PC-9 (cell line): ENCODE measurements around the gene SRSF11. TPM values are rescaled to one million over a fixed set of nuclear protein-coding genes. Genes with fewer than 3 reads are reported as not detected.

Source experiments
- BruUV-seq: library from RNA; stranded (reverse); fragments of 400-500 nt; replicated peaks from 2 replicates; lab custom pipeline; 2021; lab: Mats Ljungman, UMichigan
- CTCF ChIA-PET: fragments of 300-600 bp; sonication (Branson Sonifier 250); formaldehyde crosslinking; loops from one replicate; lab custom pipeline; 2022; ENCODE audit warnings: antibody characterized with exemption; lab: Charles Lee
- POLR2A ChIA-PET: fragments of 300-600 bp; sonication (Branson Sonifier 250); formaldehyde crosslinking; loops from one replicate; lab custom pipeline; 2022; ENCODE audit warnings: antibody characterized with exemption; ENCODE audit not compliant: unreplicated experiment; lab: Charles Lee
- DNase-seq, 2 experiments: peaks; one replicate each; pipeline versions ENCODE4 v3.0.0 to v3.0.0-alpha.2; 2015 to 2022; ENCODE audit warnings: mixed read lengths in 1 of 2
- H2AFZ ChIP-seq: fragments of 200-600 bp; sonication (generic); 2 replicates; pipeline ENCODE4 v1.8.1; 2017; ENCODE audit warnings: antibody characterized with exemption
- H3F3A ChIP-seq: fragments of 200-600 bp; sonication (generic); 2 replicates; pipeline ENCODE4 v1.8.1; 2017; ENCODE audit warnings: antibody characterized with exemption, mild to moderate bottlenecking, low read depth; ENCODE audit not compliant: insufficient read depth
- H3K27ac ChIP-seq: fragments of 200-600 bp; sonication (generic); 2 replicates; pipeline ENCODE4 v1.6.1; 2016; ENCODE audit warnings: mixed run types
- H3K27me3 ChIP-seq: fragments of 200-600 bp; sonication (generic); 2 replicates; pipeline ENCODE4 v1.6.1; 2016; ENCODE audit warnings: low read depth, mixed run types; ENCODE audit not compliant: insufficient read depth
- H3K36me3 ChIP-seq: fragments of 200-600 bp; sonication (generic); 2 replicates; pipeline ENCODE4 v1.6.1; 2016; ENCODE audit warnings: low read depth, mixed run types
- H3K4me1 ChIP-seq: fragments of 200-600 bp; sonication (generic); replicated peaks from 2 replicates; pipeline ENCODE4 v1.6.1; 2016; ENCODE audit warnings: mixed run types; ENCODE audit not compliant: insufficient read depth
- H3K4me2 ChIP-seq: fragments of 200-600 bp; sonication (generic); 2 replicates; pipeline ENCODE4 v1.6.1; 2017; ENCODE audit warnings: mixed run types
- H3K4me3 ChIP-seq: fragments of 200-600 bp; sonication (generic); 2 replicates; pipeline ENCODE4 v1.6.1; 2016; ENCODE audit warnings: mixed run types
- H3K79me2 ChIP-seq: fragments of 200-600 bp; sonication (generic); 2 replicates; pipeline ENCODE4 v1.6.1; 2017; ENCODE audit warnings: low read depth, mixed run types
- H3K9me2 ChIP-seq: fragments of 200-600 bp; sonication (generic); 2 replicates; pipeline ENCODE4 v1.8.1; 2017; ENCODE audit warnings: mild to moderate bottlenecking; ENCODE audit not compliant: insufficient read depth
- H3K9me3 ChIP-seq: fragments of 200-600 bp; sonication (generic); 2 replicates; pipeline ENCODE4 v1.8.1; 2016; ENCODE audit warnings: low read depth; ENCODE audit not compliant: insufficient read depth
- H4K20me1 ChIP-seq: fragments of 200-600 bp; sonication (generic); 2 replicates; pipeline ENCODE4 v1.8.1; 2017; ENCODE audit not compliant: insufficient read depth
- EZH2 ChIP-seq: fragments of 200-600 bp; sonication (generic); IDR thresholded peaks from 2 replicates; pipeline ENCODE4 v1.8.0; 2017; ENCODE audit warnings: antibody characterized with exemption, low read depth
- intact Hi-C: fragments of 100-400 bp; cut with micrococcal nuclease; formaldehyde crosslinking; loops from one replicate; pipeline ENCODE4 v1.10.0; 2022; ENCODE audit not compliant: unreplicated experiment
- total RNA-seq: library from RNA; stranded (reverse); gene quantifications from 2 replicates; pipeline ENCODE4 v1.2.3, GENCODE V29; 2021
- TF ChIP-seq, protein P1 (sequence below): fragments of 200-600 bp; sonication (generic); conservative IDR thresholded peaks from 2 replicates; pipeline ENCODE4 v1.6.1; 2017; ENCODE audit warnings: mixed run types, antibody characterized with exemption, mild to moderate bottlenecking, moderate library complexity

SRSF11 gene
- total RNA-seq, 1 experiment from 2014 or later = 199 TPM

DNA sequence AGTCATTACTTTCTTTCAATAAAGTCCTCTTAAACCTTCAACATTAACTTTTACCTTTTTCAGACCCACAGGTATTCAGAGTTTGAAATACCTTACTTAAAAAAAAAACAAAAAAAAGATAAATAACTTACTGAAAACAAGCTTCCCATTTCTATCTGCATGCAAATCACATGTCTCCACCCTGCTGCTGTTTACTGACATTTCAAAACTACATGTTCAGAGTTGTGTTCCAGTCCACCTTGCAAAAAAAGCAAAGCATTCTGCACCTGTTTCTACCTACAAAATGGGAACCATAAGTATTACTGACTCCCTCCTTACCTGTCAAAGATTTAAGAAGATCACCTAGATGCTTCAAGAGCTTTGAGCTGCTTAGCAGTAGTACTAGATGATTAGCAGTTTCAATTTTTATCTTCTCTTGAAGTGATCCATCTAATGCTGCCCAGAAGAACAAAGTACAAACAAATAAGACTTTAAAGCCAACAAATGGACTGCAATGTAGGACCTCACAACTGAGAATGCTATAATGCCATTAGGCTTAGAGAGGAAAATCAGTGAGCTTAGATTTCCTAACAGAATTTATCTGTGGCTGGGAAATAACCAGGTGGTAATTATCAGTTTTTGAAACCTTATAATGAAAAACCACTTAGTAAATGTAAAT lies 72.1 kb downstream of the SRSF11 start:
- Histone ChIP-seq H3K79me2 (no peaks in the 10 kb centered on the region), H2AFZ (no peak overlapping the region), H3K9me2 (no peaks in the 10 kb centered on the region), H3K4me1 (no peaks in the 10 kb centered on the region), H3K36me3 (peaks cover 19% of the 10 kb centered on the region; the same call in 1 of the 2 replicates), H3K4me3 (no peak overlapping the region), H4K20me1 (peaks cover 9% of the 10 kb centered on the region), H3K9me3 (no peaks in the 10 kb centered on the region), H3K27me3 (no peaks in the 10 kb centered on the region), H3K4me2 (no peak overlapping the region), H3K27ac (no peak overlapping the region), H3F3A (0 out of 2 replicates have a peak, but pooled peaks cover 5% of the 10 kb centered on the region)
- BruUV-seq = no TSS peak
- intact Hi-C loops = no loop called here
- TF ChIP-seq, protein P1, sequence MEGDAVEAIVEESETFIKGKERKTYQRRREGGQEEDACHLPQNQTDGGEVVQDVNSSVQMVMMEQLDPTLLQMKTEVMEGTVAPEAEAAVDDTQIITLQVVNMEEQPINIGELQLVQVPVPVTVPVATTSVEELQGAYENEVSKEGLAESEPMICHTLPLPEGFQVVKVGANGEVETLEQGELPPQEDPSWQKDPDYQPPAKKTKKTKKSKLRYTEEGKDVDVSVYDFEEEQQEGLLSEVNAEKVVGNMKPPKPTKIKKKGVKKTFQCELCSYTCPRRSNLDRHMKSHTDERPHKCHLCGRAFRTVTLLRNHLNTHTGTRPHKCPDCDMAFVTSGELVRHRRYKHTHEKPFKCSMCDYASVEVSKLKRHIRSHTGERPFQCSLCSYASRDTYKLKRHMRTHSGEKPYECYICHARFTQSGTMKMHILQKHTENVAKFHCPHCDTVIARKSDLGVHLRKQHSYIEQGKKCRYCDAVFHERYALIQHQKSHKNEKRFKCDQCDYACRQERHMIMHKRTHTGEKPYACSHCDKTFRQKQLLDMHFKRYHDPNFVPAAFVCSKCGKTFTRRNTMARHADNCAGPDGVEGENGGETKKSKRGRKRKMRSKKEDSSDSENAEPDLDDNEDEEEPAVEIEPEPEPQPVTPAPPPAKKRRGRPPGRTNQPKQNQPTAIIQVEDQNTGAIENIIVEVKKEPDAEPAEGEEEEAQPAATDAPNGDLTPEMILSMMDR = no peak
- no peak for TF ChIP-seq EZH2
- ChIA-PET CTCF (no interaction called here), POLR2A (interaction anchor here (0.6 kb wide), 1 partner anchor 61 kb away, joined by 4 read pairs; the partner anchor contains the start of gene ANKRD13C)
- no peak for DNase-seq

DNA sequence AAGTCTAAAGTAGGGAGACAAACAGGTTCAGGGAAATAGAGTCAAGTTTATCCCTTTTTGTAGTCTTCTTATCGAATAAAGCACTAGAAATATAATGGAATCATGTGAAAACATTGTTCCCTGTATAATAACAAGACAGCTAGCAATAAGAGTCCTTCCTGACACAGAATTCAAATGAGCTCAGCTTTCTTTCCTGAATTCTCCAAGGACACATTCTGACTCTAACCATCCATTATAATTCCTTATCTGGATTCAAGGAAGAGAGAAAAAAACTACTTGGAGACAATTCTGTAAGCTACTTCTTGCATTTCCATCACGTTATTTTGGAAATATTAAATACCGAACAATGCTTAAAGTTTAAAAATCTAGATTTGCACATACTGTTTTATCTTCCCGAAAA lies 74.6 kb downstream of the SRSF11 start:
- POLR2A ChIA-PET = no interaction called here
- intact Hi-C loops = no loop called here

GRCh38 chr1:70299472-70299871 lies 78.3 kb downstream of the SRSF11 start:
- H3K36me3 ChIP-seq = 0 out of 2 replicates have a peak, but pooled peaks cover 9% of the 10 kb centered on the region
- CTCF ChIA-PET = no interaction called here

More for the DNA sequence above, 74.6 kb downstream of the SRSF11 start:
- H3K9me2 ChIP-seq = no peaks in the 10 kb centered on the region
- TF ChIP-seq, protein P1 = no peak
- no peak for TF ChIP-seq EZH2
- H3K4me3 ChIP-seq = no peak overlapping the region
- no TSS peak for BruUV-seq
- 0 out of 2 replicates have a peak, but pooled peaks cover 5% of the 10 kb centered on the region for H3F3A ChIP-seq
- peaks cover 9% of the 10 kb centered on the region for H4K20me1 ChIP-seq
- CTCF ChIA-PET = no interaction called here
- no peaks in the 10 kb centered on the region for H3K9me3 ChIP-seq
- no peaks in the 10 kb centered on the region for H3K79me2 ChIP-seq
- DNase-seq = no peak
- no peak overlapping the region for H2AFZ ChIP-seq
- no peaks in the 10 kb centered on the region for H3K4me1 ChIP-seq
- H3K27me3 ChIP-seq = no peaks in the 10 kb centered on the region
- H3K4me2 ChIP-seq = no peak overlapping the region
- H3K27ac ChIP-seq = no peak overlapping the region
- H3K36me3 ChIP-seq = peaks cover 14% of the 10 kb centered on the region; the same call in 1 of the 2 replicates

More at GRCh38 chr1:70299472-70299871, 78.3 kb downstream of the SRSF11 start:
- Histone ChIP-seq H3K9me3 (no peaks in the 10 kb centered on the region), H3K27ac (no peak overlapping the region), H4K20me1 (peaks cover 6% of the 10 kb centered on the region), H3F3A (peaks cover 5% of the 10 kb centered on the region; the same call in 1 of the 2 replicates), H2AFZ (no peak overlapping the region), H3K4me1 (no peaks in the 10 kb centered on the region), H3K4me2 (no peak overlapping the region), H3K27me3 (no peaks in the 10 kb centered on the region), H3K79me2 (no peaks in the 10 kb centered on the region), H3K9me2 (no peaks in the 10 kb centered on the region), H3K4me3 (no peak overlapping the region)
- POLR2A ChIA-PET = no interaction called here
- BruUV-seq = no TSS peak
- TF ChIP-seq EZH2 = no peak
- TF ChIP-seq, protein P1 = no peak
- intact Hi-C loops = no loop called here
- no peak for DNase-seq

Other genes with a start within 250 kb of the SRSF11 start
- gene LRRC40, start 15.8 kb upstream of the SRSF11 start, total RNA-seq = 10.6 and 12.0 TPM in 2 replicates
- 19.4 and 24.3 TPM in 2 replicates for gene ANKRD13C, start 133.3 kb downstream of the SRSF11 start, total RNA-seq
- 21.7 and 33.9 TPM in 2 replicates for gene CTH, start 189.9 kb downstream of the SRSF11 start, total RNA-seq